H1 (cell line): ENCODE measurements around the gene UROC1. TPM values are rescaled to one million over a fixed set of nuclear protein-coding genes. Genes with fewer than 3 reads are reported as not detected.

Experiments used
- CTCF ChIA-PET: fragments of 300-600 bp; sonication (Branson Sonifier 250); formaldehyde crosslinking; loops from one replicate; lab custom pipeline; 2021; ENCODE audit not compliant: partially characterized antibody; lab: Charles Lee
- POLR2A ChIA-PET: fragments of 300-600 bp; sonication (Branson Sonifier 250); formaldehyde crosslinking; loops from one replicate; lab custom pipeline; 2021; ENCODE audit warnings: inconsistent platforms; ENCODE audit not compliant: partially characterized antibody; lab: Charles Lee
- DNase-seq, 2 experiments: peaks; one replicate each; pipeline versions ENCODE4 v3.0.0 to v3.0.0-alpha.2; 2010 to 2022; ENCODE audit warnings: low spot score in 2 of 2, low read depth in 1 of 2, mixed read lengths in 1 of 2
- FAIRE-seq: peaks from 2 replicates; lab custom pipeline; 2011; peaks lifted over from hg19 to GRCh38; lab: Jason Lieb, UNC
- H2AFZ ChIP-seq: 2 replicates; pipeline ENCODE4 v1.8.1; 2012; ENCODE audit warnings: low read length, inconsistent platforms
- H2AK5ac ChIP-seq: 2 replicates; pipeline ENCODE4 v1.6.1; 2013; ENCODE audit warnings: low read depth, low read length
- H2BK120ac ChIP-seq: replicated peaks from 2 replicates; pipeline ENCODE3; 2013; ENCODE audit warnings: low read depth, low read length, inconsistent platforms
- H2BK12ac ChIP-seq: 2 replicates; pipeline ENCODE4 v1.6.1; 2013; ENCODE audit warnings: low read depth, low read length
- H2BK15ac ChIP-seq: 2 replicates; pipeline ENCODE4 v1.6.1; 2013; ENCODE audit warnings: low read length
- H2BK20ac ChIP-seq: 2 replicates; pipeline ENCODE4 v1.6.1; 2013; ENCODE audit warnings: low read length
- H2BK5ac ChIP-seq: 2 replicates; pipeline ENCODE4 v1.6.1; 2013; ENCODE audit warnings: low read depth, low read length
- H3K14ac ChIP-seq: 2 replicates; pipeline ENCODE4 v1.6.1; 2013; ENCODE audit warnings: inconsistent platforms; ENCODE audit not compliant: insufficient read length
- H3K18ac ChIP-seq: 2 replicates; pipeline ENCODE4 v1.6.1; 2013; ENCODE audit warnings: low read length; ENCODE audit errors: extremely low read depth
- H3K23ac ChIP-seq: 2 replicates; pipeline ENCODE4 v1.6.1; 2013; ENCODE audit warnings: inconsistent platforms; ENCODE audit not compliant: insufficient read length
- H3K23me2 ChIP-seq: 2 replicates; pipeline ENCODE4 v1.6.1; 2013; ENCODE audit warnings: low read depth, low read length
- H3K27ac ChIP-seq: 2 replicates; pipeline ENCODE4 v1.6.1; 2011; ENCODE audit warnings: low read depth, low read length, inconsistent platforms
- H3K27me3 ChIP-seq, 4 experiments: replicated peaks in 1 of 4; 1 replicate in 1 of 4; 2 replicates in 3 of 4; pipeline versions ENCODE4 v1.6.1 to v1.8.1; 2011 to 2013; ENCODE audit warnings: low read length in 3 of 4, mild to moderate bottlenecking in 3 of 4, inconsistent platforms in 2 of 4, mixed read lengths in 2 of 4, moderate library complexity in 1 of 4; ENCODE audit not compliant: control insufficient read depth in 3 of 4, insufficient read depth in 3 of 4; ENCODE audit errors: extremely low read depth in 1 of 4
- H3K36me3 ChIP-seq, 4 experiments: 2 replicates each; pipeline versions ENCODE4 v1.6.1 to v1.8.1; 2011 to 2013; ENCODE audit warnings: mild to moderate bottlenecking in 4 of 4, low read length in 3 of 4, moderate library complexity in 2 of 4, control low read depth in 1 of 4, inconsistent platforms in 1 of 4; ENCODE audit not compliant: insufficient read depth in 4 of 4, control insufficient read depth in 2 of 4
- H3K4ac ChIP-seq: replicated peaks from 2 replicates; pipeline ENCODE3; 2013; ENCODE audit warnings: low read length, low read depth, mixed read lengths, inconsistent platforms; ENCODE audit not compliant: insufficient read length
- H3K4me1 ChIP-seq, 4 experiments: replicated peaks in 1 of 4; 1 replicate in 1 of 4; 2 replicates in 3 of 4; pipeline versions ENCODE4 v1.6.1 to v1.8.1; 2011 to 2013; ENCODE audit warnings: low read length in 3 of 4, inconsistent platforms in 2 of 4, mixed read lengths in 1 of 4; ENCODE audit not compliant: insufficient read depth in 4 of 4, control insufficient read depth in 3 of 4
- H3K4me2 ChIP-seq, 2 experiments: 2 replicates each; pipeline versions ENCODE4 v1.6.1 to v1.8.1; 2011 to 2013; ENCODE audit warnings: low read depth in 2 of 2, low read length in 2 of 2, control low read depth in 1 of 2, inconsistent platforms in 1 of 2, mild to moderate bottlenecking in 1 of 2; ENCODE audit not compliant: insufficient read depth in 1 of 2
- H3K4me3 ChIP-seq, 4 experiments: fragments of 200-600, 300-600 bp in 1 of 4; sonication (generic), shearing (Covaris generic), sonication (Bioruptor Twin) in 1 of 4; 2 replicates each; pipeline versions ENCODE4 v1.5.1 to v1.8.1; 2011 to 2016; ENCODE audit warnings: low read length in 4 of 4, low read depth in 3 of 4, control low read depth in 2 of 4, inconsistent platforms in 2 of 4, mild to moderate bottlenecking in 2 of 4, mixed read lengths in 1 of 4, moderate library complexity in 1 of 4; ENCODE audit not compliant: insufficient read depth in 2 of 4; ENCODE audit errors: extremely low read depth in 1 of 4
- H3K56ac ChIP-seq: replicated peaks from 2 replicates; pipeline ENCODE3; 2013; ENCODE audit warnings: low read depth, mild to moderate bottlenecking, mixed read lengths, low read length, inconsistent platforms; ENCODE audit not compliant: insufficient read length
- H3K79me1 ChIP-seq: 2 replicates; pipeline ENCODE4 v1.6.1; 2013; ENCODE audit warnings: low read depth, low read length, control low read depth
- H3K79me2 ChIP-seq, 2 experiments: 2 replicates each; pipeline versions ENCODE4 v1.6.1 to v1.8.1; 2012 to 2013; ENCODE audit warnings: low read length in 2 of 2, mild to moderate bottlenecking in 2 of 2, inconsistent platforms in 1 of 2; ENCODE audit not compliant: insufficient read depth in 2 of 2, control insufficient read depth in 1 of 2
- H3K9ac ChIP-seq, 4 experiments: replicated peaks in 1 of 4; 1 replicate in 1 of 4; 2 replicates in 3 of 4; pipeline versions ENCODE4 v1.6.1 to v1.8.1; 2011 to 2013; ENCODE audit warnings: low read depth in 3 of 4, low read length in 3 of 4, control low read depth in 2 of 4, mild to moderate bottlenecking in 2 of 4, moderate library complexity in 2 of 4, inconsistent platforms in 1 of 4; ENCODE audit errors: extremely low read depth in 1 of 4
- H3K9me3 ChIP-seq, 2 experiments: 2 replicates each; pipeline versions ENCODE4 v1.6.1 to v1.8.1; 2012 to 2013; ENCODE audit warnings: mild to moderate bottlenecking in 2 of 2, moderate library complexity in 2 of 2, control low read depth in 1 of 2, inconsistent platforms in 1 of 2, low read depth in 1 of 2, low read length in 1 of 2, mixed read lengths in 1 of 2; ENCODE audit not compliant: insufficient read depth in 2 of 2
- H4K20me1 ChIP-seq, 2 experiments: replicated peaks in 1 of 2; 2 replicates each; pipeline versions ENCODE3 to v1.8.1; 2011 to 2013; ENCODE audit warnings: inconsistent platforms in 2 of 2, low read length in 2 of 2, mild to moderate bottlenecking in 1 of 2; ENCODE audit not compliant: insufficient read depth in 2 of 2, control insufficient read depth in 1 of 2
- H4K5ac ChIP-seq: 2 replicates; pipeline ENCODE4 v1.6.1; 2013; ENCODE audit warnings: low read length, low read depth, mixed read lengths, inconsistent platforms; ENCODE audit not compliant: insufficient read length
- H4K8ac ChIP-seq: 2 replicates; pipeline ENCODE4 v1.8.0; 2013; ENCODE audit warnings: mild to moderate bottlenecking, moderate library complexity, low read length, inconsistent platforms; ENCODE audit not compliant: insufficient read depth; ENCODE audit errors: extremely low read depth
- H4K91ac ChIP-seq: replicated peaks from 2 replicates; pipeline ENCODE3; 2013; ENCODE audit warnings: low read length, mixed read lengths, inconsistent platforms; ENCODE audit not compliant: insufficient read length
- EGR1 ChIP-seq: IDR thresholded peaks from 2 replicates; pipeline ENCODE4 v1.6.1; 2011; ENCODE audit warnings: low read depth, low read length, borderline replicate concordance
- GTF2F1 ChIP-seq: IDR thresholded peaks from 2 replicates; pipeline ENCODE4 v1.6.1; 2012; ENCODE audit warnings: low read depth, low read length, improper control_type of control experiment, borderline replicate concordance
- RXRA ChIP-seq: IDR thresholded peaks from 2 replicates; pipeline ENCODE4 v1.6.1; 2011; ENCODE audit warnings: low read depth, mild to moderate bottlenecking, low read length, moderate library complexity; ENCODE audit not compliant: insufficient read depth
- SIN3A ChIP-seq, 2 experiments: IDR thresholded peaks in 1 of 2; conservative IDR thresholded peaks in 1 of 2; 2 replicates each; pipeline ENCODE4 v1.6.1; 2011 to 2012; ENCODE audit warnings: low read length in 2 of 2, improper control_type of control experiment in 1 of 2, low read depth in 1 of 2, mild to moderate bottlenecking in 1 of 2
- SIX5 ChIP-seq: IDR thresholded peaks from 2 replicates; pipeline ENCODE4 v1.6.1; 2011; ENCODE audit warnings: mild to moderate bottlenecking, low read depth, low read length
- TAF7 ChIP-seq: optimal IDR thresholded peaks from 2 replicates; pipeline ENCODE3; 2011; ENCODE audit warnings: low read depth, mild to moderate bottlenecking, inconsistent platforms, low read length, moderate library complexity, borderline replicate concordance
- WGBS, 2 experiments: shearing (Covaris generic) in 1 of 2; methylation state at CpG; one replicate each; pipeline versions ENCODE4 v1.1.6 to v1.1.7; 2013 to 2015; ENCODE audit warnings: low lambda C conversion rate in 2 of 2, mixed read lengths in 2 of 2, inconsistent platforms in 1 of 2, low coverage in 1 of 2, missing lambda C conversion rate in 1 of 2; ENCODE audit not compliant: insufficient replicate concordance in 2 of 2, insufficient coverage in 1 of 2, insufficient read length in 1 of 2; ENCODE audit errors: extremely low coverage in 1 of 2, missing lambda C conversion rate in 1 of 2; 5-methylcytosine and 5-hydroxymethylcytosine counted together
- polyA plus RNA-seq, 7 experiments: library from polyadenylated mRNA; depleted of rRNA in 3 of 7; stranded (reverse) in 5 of 7; unstranded in 2 of 7; fragments of >200 nt in 5 of 7; fragments of 200-250 nt in 2 of 7; gene quantifications; 1 replicate in 5 of 7; 2 replicates in 1 of 7; 4 replicates in 1 of 7; pipeline versions ENCODE4 v1.2.1 to v1.2.3, GENCODE V29; 2011 to 2013; ENCODE audit warnings: missing spikeins in 2 of 7, mixed read lengths in 2 of 7
- total RNA-seq: library from RNA; stranded (reverse); fragmentation: NEBNext Ultra II Directional; extraction: Animal tissue kit (Norgen Biotek cat#: 25700); gene quantifications from 2 replicates; pipeline ENCODE4 v1.2.1, GENCODE V29; 2021
- TF ChIP-seq, protein P1 (sequence below): IDR thresholded peaks from 2 replicates; pipeline ENCODE4 v1.6.1; 2012; ENCODE audit warnings: low read length, inconsistent platforms
- TF ChIP-seq, protein P2 (sequence below): IDR thresholded peaks from 2 replicates; pipeline ENCODE4 v1.6.1; 2011; ENCODE audit warnings: low read depth, mild to moderate bottlenecking, low read length; ENCODE audit not compliant: insufficient read depth
- TF ChIP-seq, protein P3 (sequence below): IDR thresholded peaks from 2 replicates; pipeline ENCODE4 v1.6.1; 2012; ENCODE audit warnings: inconsistent platforms
- TF ChIP-seq, protein P4 (sequence below): IDR thresholded peaks from 2 replicates; pipeline ENCODE4 v1.6.1; 2012; ENCODE audit warnings: inconsistent platforms

The UROC1 gene
- total and polyA plus RNA-seq, 2 of the 8 experiments (the other 6 are each of a cell fraction or from before 2014, with no cell fraction given): 0.03 TPM; not detected in 1

DNA sequence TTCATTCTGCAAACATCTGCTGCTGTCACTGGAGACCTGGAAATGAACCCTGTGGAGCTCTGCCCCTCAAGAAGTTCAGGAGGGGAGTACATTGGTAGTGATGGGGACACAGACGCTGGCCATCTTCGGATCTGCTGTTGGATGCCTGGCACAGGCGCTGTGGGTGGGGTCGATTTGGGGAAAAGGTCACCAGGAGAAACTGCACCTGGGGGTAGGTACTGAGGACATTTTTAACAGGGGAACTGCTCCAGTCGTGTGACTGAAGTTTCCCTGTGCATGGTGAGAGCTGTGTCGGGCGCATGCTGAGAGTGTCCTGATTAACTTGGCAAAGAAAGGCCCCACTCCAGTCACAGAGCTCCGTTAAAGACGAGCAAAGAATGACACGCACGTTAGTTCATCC, 3.4 kb downstream of the UROC1 start:
- Histone ChIP-seq H4K5ac (no peak overlapping the region), H4K8ac (no peak overlapping the region), H2AFZ (no peak overlapping the region), H3K14ac (no peak overlapping the region), H3K36me3 (no peaks in the 10 kb centered on the region), H3K4ac (no peak overlapping the region), H2BK15ac (no peak overlapping the region), H3K23me2 (no peaks in the 10 kb centered on the region; the same call in 1 of the 2 replicates), H3K4me3 (no peak overlapping the region), H4K91ac (no peak overlapping the region), H3K27me3 (no peaks in the 10 kb centered on the region), H2AK5ac (no peak overlapping the region), H3K4me1 (no peaks in the 10 kb centered on the region; a peak in 1 of 7 replicates), H2BK5ac (no peak overlapping the region), H3K27ac (no peak overlapping the region), H2BK20ac (no peak overlapping the region), H3K79me2 (no peaks in the 10 kb centered on the region), H3K9me3 (no peaks in the 10 kb centered on the region), H3K9ac (no peak overlapping the region), H4K20me1 (no peaks in the 10 kb centered on the region), H3K56ac (no peak overlapping the region), H2BK12ac (no peak overlapping the region), H3K23ac (no peak overlapping the region), H2BK120ac (no peak overlapping the region), H3K79me1 (no peaks in the 10 kb centered on the region), H3K4me2 (no peak overlapping the region), H3K18ac (no peak overlapping the region)
- FAIRE-seq (no peak), DNase-seq (no peak)
- 79% methylated on average over 11 of the region's 11 CpGs; no CpG with 5 or more reads in 1 of the 2 experiments for WGBS, 2 experiments
- ChIA-PET CTCF (interaction anchor here (0.9 to 5.3 kb wide), 3 partner anchors 9 to 146 kb away, joined by 3 to 30 read pairs (median 8); partner anchors contain the start of gene CHST13), POLR2A (no interaction called here)
- TF ChIP-seq, protein P1, sequence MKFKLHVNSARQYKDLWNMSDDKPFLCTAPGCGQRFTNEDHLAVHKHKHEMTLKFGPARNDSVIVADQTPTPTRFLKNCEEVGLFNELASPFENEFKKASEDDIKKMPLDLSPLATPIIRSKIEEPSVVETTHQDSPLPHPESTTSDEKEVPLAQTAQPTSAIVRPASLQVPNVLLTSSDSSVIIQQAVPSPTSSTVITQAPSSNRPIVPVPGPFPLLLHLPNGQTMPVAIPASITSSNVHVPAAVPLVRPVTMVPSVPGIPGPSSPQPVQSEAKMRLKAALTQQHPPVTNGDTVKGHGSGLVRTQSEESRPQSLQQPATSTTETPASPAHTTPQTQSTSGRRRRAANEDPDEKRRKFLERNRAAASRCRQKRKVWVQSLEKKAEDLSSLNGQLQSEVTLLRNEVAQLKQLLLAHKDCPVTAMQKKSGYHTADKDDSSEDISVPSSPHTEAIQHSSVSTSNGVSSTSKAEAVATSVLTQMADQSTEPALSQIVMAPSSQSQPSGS: no peak
- TF ChIP-seq RXRA (no peak), TAF7 (no peak), EGR1 (no peak), SIN3A (conservative IDR thresholded peaks at IDR 0.05 in 1 of 2, IDR thresholded peaks at IDR 0.05 in 1 of 2; ENCODE audit: low read depth in 1 of 2, low read length in 2 of 2) (no peak), GTF2F1 (no peak), SIX5 (no peak)
- TF ChIP-seq, protein P2, sequence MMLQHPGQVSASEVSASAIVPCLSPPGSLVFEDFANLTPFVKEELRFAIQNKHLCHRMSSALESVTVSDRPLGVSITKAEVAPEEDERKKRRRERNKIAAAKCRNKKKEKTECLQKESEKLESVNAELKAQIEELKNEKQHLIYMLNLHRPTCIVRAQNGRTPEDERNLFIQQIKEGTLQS: no peak
- TF ChIP-seq, protein P3, sequence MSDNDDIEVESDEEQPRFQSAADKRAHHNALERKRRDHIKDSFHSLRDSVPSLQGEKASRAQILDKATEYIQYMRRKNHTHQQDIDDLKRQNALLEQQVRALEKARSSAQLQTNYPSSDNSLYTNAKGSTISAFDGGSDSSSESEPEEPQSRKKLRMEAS: no peak
- TF ChIP-seq, protein P4, sequence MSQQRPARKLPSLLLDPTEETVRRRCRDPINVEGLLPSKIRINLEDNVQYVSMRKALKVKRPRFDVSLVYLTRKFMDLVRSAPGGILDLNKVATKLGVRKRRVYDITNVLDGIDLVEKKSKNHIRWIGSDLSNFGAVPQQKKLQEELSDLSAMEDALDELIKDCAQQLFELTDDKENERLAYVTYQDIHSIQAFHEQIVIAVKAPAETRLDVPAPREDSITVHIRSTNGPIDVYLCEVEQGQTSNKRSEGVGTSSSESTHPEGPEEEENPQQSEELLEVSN: no peak
